ENCODE data around the gene ANO10.

The ANO10 gene

DNA sequence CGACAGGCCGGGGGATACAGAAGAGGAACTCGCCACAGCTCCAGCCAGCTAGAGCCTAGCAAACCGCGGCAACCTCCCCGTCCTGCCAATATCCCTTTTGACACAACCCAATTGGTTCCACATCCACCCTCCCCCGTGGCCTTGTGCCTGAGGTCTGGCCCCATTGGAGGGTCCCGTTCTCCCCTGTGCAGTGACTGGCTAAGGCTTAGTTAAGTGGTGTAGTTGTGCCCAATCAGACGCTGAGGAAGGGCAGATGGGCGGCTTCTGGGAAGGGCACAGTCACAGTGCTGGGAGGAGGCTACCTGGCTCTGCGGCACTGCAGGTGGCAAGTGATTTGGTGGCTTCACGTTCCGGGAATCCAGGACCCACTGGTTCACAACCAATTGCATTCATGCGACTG is 256.9 kb downstream of the ANO10 start:
- H3K4ac ChIP-seq (ENCODE audit: low read length): no peak overlapping the region
- H4K91ac ChIP-seq (ENCODE audit: low read depth, low read length, poor library complexity): no peak overlapping the region
- no peaks in the 10 kb centered on the region for H3K27me3 ChIP-seq (ENCODE audit: control insufficient read depth in 3 of 3, insufficient read depth in 3 of 3, low read depth in 1 of 3, low read length in 3 of 3)
- H2AK5ac ChIP-seq (ENCODE audit: low read depth, low read length): no peak overlapping the region
- H3K4me3 ChIP-seq (ENCODE audit: low read length in 2 of 2): no peak overlapping the region
- no peak overlapping the region for H3K27ac ChIP-seq (replicated peaks; ENCODE audit: low read length)
- H3K36me3 ChIP-seq (replicated peaks in 1 of 2; ENCODE audit: control insufficient read depth in 2 of 2, insufficient read depth in 2 of 2, low read length in 2 of 2): peaks cover 0 to 2% of the 10 kb centered on the region in 2 donors
- no peak overlapping the region for H2BK12ac ChIP-seq (ENCODE audit: low read length)
- no peak overlapping the region for H2AFZ ChIP-seq (ENCODE audit: low read length)
- no peak overlapping the region for H4K8ac ChIP-seq (ENCODE audit: low read depth, low read length)
- no peak overlapping the region for H2BK5ac ChIP-seq (ENCODE audit: low read length)
- no peaks in the 10 kb centered on the region for H3K9me3 ChIP-seq (replicated peaks in 1 of 2; ENCODE audit: control insufficient read depth in 2 of 2, insufficient read depth in 1 of 2, low read depth in 1 of 2, low read length in 2 of 2)
- peaks cover 2% of the 10 kb centered on the region for H3K79me1 ChIP-seq (ENCODE audit: low read depth, low read length)
- no CpG with 5 or more reads among the region's 14 CpGs for WGBS, 2 donors (ENCODE audit: extremely low coverage in 2 of 2, insufficient read length in 2 of 2, insufficient replicate concordance in 1 of 2)
- no peak for DNase-seq (ENCODE audit: low spot score)
- H3K4me2 ChIP-seq (ENCODE audit: insufficient read depth, low read length, poor library complexity, severe bottlenecking): no peak overlapping the region
- no peak overlapping the region for H3K9ac ChIP-seq (ENCODE audit: low read depth, low read length, poor library complexity)
- H2BK15ac ChIP-seq (ENCODE audit: low read length): no peak overlapping the region
- no peak overlapping the region for H2BK120ac ChIP-seq (ENCODE audit: low read depth, low read length)
- no peak overlapping the region for H3K18ac ChIP-seq (ENCODE audit: low read length)
- H3K4me1 ChIP-seq (ENCODE audit: control insufficient read depth in 2 of 2, insufficient read depth in 1 of 2, low read depth in 1 of 2, low read length in 2 of 2): peaks cover 0 to 3% of the 10 kb centered on the region in 2 donors
- no peak overlapping the region for H3K14ac ChIP-seq (ENCODE audit: low read length)
- H3K23ac ChIP-seq (ENCODE audit: low read depth, low read length, poor library complexity): no peak overlapping the region

DNA sequence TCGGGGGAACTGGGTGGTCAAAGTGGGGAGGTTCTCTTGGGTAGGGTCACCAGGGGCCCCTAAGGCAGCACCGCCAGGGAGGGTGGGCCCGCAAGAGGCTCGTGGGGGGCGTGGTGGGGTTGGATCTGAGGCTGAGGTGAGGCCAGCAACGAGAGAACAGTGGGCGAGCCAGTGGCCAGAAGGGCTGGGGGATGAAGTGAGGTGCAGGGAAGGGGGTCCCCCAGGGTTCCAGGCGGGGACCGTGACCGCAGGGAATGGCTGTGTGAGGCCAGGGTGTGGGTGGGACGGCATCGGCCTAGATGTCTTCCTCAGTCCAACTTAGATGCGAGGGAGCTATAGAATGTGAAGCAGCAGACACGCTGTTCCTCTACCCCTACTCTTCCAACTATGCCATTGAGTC is 257.3 kb downstream of the ANO10 start:
- H2BK12ac ChIP-seq (ENCODE audit: low read length): no peak overlapping the region
- no peak overlapping the region for H2BK120ac ChIP-seq (ENCODE audit: low read depth, low read length)
- H3K9me3 ChIP-seq (replicated peaks in 1 of 2; ENCODE audit: control insufficient read depth in 2 of 2, insufficient read depth in 1 of 2, low read depth in 1 of 2, low read length in 2 of 2): no peaks in the 10 kb centered on the region
- no peak overlapping the region for H3K4ac ChIP-seq (ENCODE audit: low read length)
- H4K8ac ChIP-seq (ENCODE audit: low read depth, low read length): no peak overlapping the region
- H3K23ac ChIP-seq (ENCODE audit: low read depth, low read length, poor library complexity): no peak overlapping the region
- H2AFZ ChIP-seq (ENCODE audit: low read length): no peak overlapping the region
- peaks cover 2% of the 10 kb centered on the region for H3K79me1 ChIP-seq (ENCODE audit: low read depth, low read length)
- WGBS, 2 donors (ENCODE audit: extremely low coverage in 2 of 2, insufficient read length in 2 of 2, insufficient replicate concordance in 1 of 2): no CpG with 5 or more reads among the region's 14 CpGs
- H3K27me3 ChIP-seq (ENCODE audit: control insufficient read depth in 3 of 3, insufficient read depth in 3 of 3, low read depth in 1 of 3, low read length in 3 of 3): no peaks in the 10 kb centered on the region
- H3K14ac ChIP-seq (ENCODE audit: low read length): no peak overlapping the region
- H3K9ac ChIP-seq (ENCODE audit: low read depth, low read length, poor library complexity): no peak overlapping the region
- H3K18ac ChIP-seq (ENCODE audit: low read length): no peak overlapping the region
- H3K36me3 ChIP-seq (replicated peaks in 1 of 2; ENCODE audit: control insufficient read depth in 2 of 2, insufficient read depth in 2 of 2, low read length in 2 of 2): peaks cover 0 to 2% of the 10 kb centered on the region in 2 donors
- DNase-seq (ENCODE audit: low spot score): no peak
- H2BK15ac ChIP-seq (ENCODE audit: low read length): no peak overlapping the region
- H3K4me2 ChIP-seq (ENCODE audit: insufficient read depth, low read length, poor library complexity, severe bottlenecking): no peak overlapping the region
- no peak overlapping the region for H4K91ac ChIP-seq (ENCODE audit: low read depth, low read length, poor library complexity)
- peaks cover 0 to 3% of the 10 kb centered on the region in 2 donors for H3K4me1 ChIP-seq (ENCODE audit: control insufficient read depth in 2 of 2, insufficient read depth in 1 of 2, low read depth in 1 of 2, low read length in 2 of 2)
- H2BK5ac ChIP-seq (ENCODE audit: low read length): no peak overlapping the region
- H3K27ac ChIP-seq (replicated peaks; ENCODE audit: low read length): no peak overlapping the region
- no peak overlapping the region for H3K4me3 ChIP-seq (ENCODE audit: low read length in 2 of 2)
- H2AK5ac ChIP-seq (ENCODE audit: low read depth, low read length): no peak overlapping the region

DNA sequence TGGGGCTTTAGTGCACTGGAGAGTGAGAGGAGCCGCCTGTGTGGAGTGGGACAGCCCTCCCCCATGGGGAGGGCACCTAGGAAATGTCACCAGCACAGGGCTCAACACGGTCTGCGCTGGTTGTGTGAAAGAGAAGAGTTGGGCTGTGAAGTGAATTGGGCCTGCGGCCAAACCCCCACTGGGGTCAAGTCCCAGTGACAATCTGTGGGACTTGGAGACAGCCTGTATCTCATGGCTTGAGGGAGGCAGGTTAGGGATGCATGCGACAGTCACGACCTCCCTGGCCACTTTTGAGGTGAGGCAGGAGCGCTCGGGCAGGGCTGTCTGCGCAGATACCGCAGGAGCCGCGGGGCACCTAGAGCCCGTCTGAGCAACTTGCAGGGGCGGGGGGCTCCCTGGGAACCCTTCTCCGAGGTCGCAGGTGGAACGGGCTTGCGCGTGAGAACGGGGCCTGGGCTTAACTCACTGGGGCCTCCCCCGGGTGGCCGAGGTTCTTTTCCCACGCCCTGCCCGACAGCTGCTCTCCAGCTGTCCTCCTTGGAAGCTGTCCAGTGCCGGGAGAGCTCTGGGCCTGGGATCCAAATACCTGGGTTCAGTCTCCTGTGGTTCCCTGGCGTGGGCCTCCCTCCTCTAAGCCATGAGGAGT is 258.1 kb downstream of the ANO10 start:
- Histone ChIP-seq H2BK5ac (ENCODE audit: low read length) (no peak overlapping the region), H3K27me3 (ENCODE audit: control insufficient read depth in 3 of 3, insufficient read depth in 3 of 3, low read depth in 1 of 3, low read length in 3 of 3) (no peaks in the 10 kb centered on the region), H4K91ac (ENCODE audit: low read depth, low read length, poor library complexity) (no peak overlapping the region), H3K14ac (ENCODE audit: low read length) (no peak overlapping the region), H3K27ac (replicated peaks; ENCODE audit: low read length) (no peak overlapping the region), H3K23ac (ENCODE audit: low read depth, low read length, poor library complexity) (no peak overlapping the region), H3K4me1 (ENCODE audit: control insufficient read depth in 2 of 2, insufficient read depth in 1 of 2, low read depth in 1 of 2, low read length in 2 of 2) (peaks cover 0 to 3% of the 10 kb centered on the region in 2 donors), H4K8ac (ENCODE audit: low read depth, low read length) (no peak overlapping the region), H3K18ac (ENCODE audit: low read length) (peak overlapping the region; percentile 22), H3K9ac (ENCODE audit: low read depth, low read length, poor library complexity) (peak overlapping the region; percentile 33), H3K36me3 (replicated peaks in 1 of 2; ENCODE audit: control insufficient read depth in 2 of 2, insufficient read depth in 2 of 2, low read length in 2 of 2) (peaks cover 0 to 2% of the 10 kb centered on the region in 2 donors), H3K4me3 (ENCODE audit: low read length in 2 of 2) (peak overlapping the region in 1 of 2 donors; percentile 9), H3K4ac (ENCODE audit: low read length) (no peak overlapping the region), H3K79me1 (ENCODE audit: low read depth, low read length) (peaks cover 2% of the 10 kb centered on the region), H2BK15ac (ENCODE audit: low read length) (no peak overlapping the region), H2BK12ac (ENCODE audit: low read length) (no peak overlapping the region), H2AFZ (ENCODE audit: low read length) (no peak overlapping the region), H3K9me3 (replicated peaks in 1 of 2; ENCODE audit: control insufficient read depth in 2 of 2, insufficient read depth in 1 of 2, low read depth in 1 of 2, low read length in 2 of 2) (no peaks in the 10 kb centered on the region), H2BK120ac (ENCODE audit: low read depth, low read length) (no peak overlapping the region), H3K4me2 (ENCODE audit: insufficient read depth, low read length, poor library complexity, severe bottlenecking) (no peak overlapping the region), H2AK5ac (ENCODE audit: low read depth, low read length) (no peak overlapping the region)
- WGBS, 2 donors (ENCODE audit: extremely low coverage in 2 of 2, insufficient read length in 2 of 2, insufficient replicate concordance in 1 of 2): no CpG with 5 or more reads among the region's 26 CpGs
- no peak for DNase-seq (ENCODE audit: low spot score)

DNA sequence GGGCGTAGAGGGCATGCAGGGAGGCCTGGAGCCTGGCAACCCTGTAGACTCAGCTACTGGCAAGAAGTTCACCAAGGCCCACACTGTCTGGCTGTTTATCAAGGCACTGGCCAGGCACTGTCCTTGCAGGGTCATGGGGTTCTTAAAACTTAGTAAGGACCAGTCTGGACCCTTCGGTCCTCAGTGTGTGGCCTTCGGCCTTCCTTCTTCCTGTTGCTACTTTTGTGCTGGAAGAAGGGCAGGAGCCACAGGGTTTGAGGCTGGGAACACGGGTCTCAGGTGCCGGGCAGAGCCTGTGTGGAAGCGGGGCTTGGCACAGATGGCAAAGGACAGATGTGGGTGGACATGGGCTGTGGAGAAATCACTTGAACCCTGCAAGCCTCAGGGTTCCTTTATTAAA is 258.9 kb downstream of the ANO10 start:
- Histone ChIP-seq H3K27me3 (ENCODE audit: control insufficient read depth in 3 of 3, insufficient read depth in 3 of 3, low read depth in 1 of 3, low read length in 3 of 3) (no peaks in the 10 kb centered on the region), H3K27ac (replicated peaks; ENCODE audit: low read length) (no peak overlapping the region), H3K18ac (ENCODE audit: low read length) (no peak overlapping the region), H3K4me3 (ENCODE audit: low read length in 2 of 2) (peak overlapping the region in 1 of 2 donors; percentile 14), H3K4ac (ENCODE audit: low read length) (no peak overlapping the region), H3K79me1 (ENCODE audit: low read depth, low read length) (peaks cover 2% of the 10 kb centered on the region), H2BK15ac (ENCODE audit: low read length) (no peak overlapping the region), H3K36me3 (replicated peaks in 1 of 2; ENCODE audit: control insufficient read depth in 2 of 2, insufficient read depth in 2 of 2, low read length in 2 of 2) (peaks cover 0 to 2% of the 10 kb centered on the region in 2 donors), H2BK120ac (ENCODE audit: low read depth, low read length) (no peak overlapping the region), H2BK12ac (ENCODE audit: low read length) (no peak overlapping the region), H4K91ac (ENCODE audit: low read depth, low read length, poor library complexity) (no peak overlapping the region), H2AK5ac (ENCODE audit: low read depth, low read length) (peak overlapping the region; percentile 18), H2BK5ac (ENCODE audit: low read length) (no peak overlapping the region), H3K4me2 (ENCODE audit: insufficient read depth, low read length, poor library complexity, severe bottlenecking) (no peak overlapping the region), H4K8ac (ENCODE audit: low read depth, low read length) (no peak overlapping the region), H3K23ac (ENCODE audit: low read depth, low read length, poor library complexity) (no peak overlapping the region), H3K14ac (ENCODE audit: low read length) (no peak overlapping the region), H3K4me1 (ENCODE audit: control insufficient read depth in 2 of 2, insufficient read depth in 1 of 2, low read depth in 1 of 2, low read length in 2 of 2) (peaks cover 0 to 3% of the 10 kb centered on the region in 2 donors), H3K9ac (ENCODE audit: low read depth, low read length, poor library complexity) (no peak overlapping the region), H3K9me3 (replicated peaks in 1 of 2; ENCODE audit: control insufficient read depth in 2 of 2, insufficient read depth in 1 of 2, low read depth in 1 of 2, low read length in 2 of 2) (no peaks in the 10 kb centered on the region), H2AFZ (ENCODE audit: low read length) (no peak overlapping the region)
- WGBS, 2 donors (ENCODE audit: extremely low coverage in 2 of 2, insufficient read length in 2 of 2, insufficient replicate concordance in 1 of 2): no CpG with 5 or more reads among the region's 6 CpGs
- DNase-seq (ENCODE audit: low spot score): no peak
